NCI-H1105 (cell line): ENCODE results near the gene WFDC2.
A peak's percentile ranks its signal among the peaks of the same experiment; 100 is the strongest.
"Not testable (repeated sequence)": the region's sequence is repeated elsewhere in the genome, so short reads cannot be mapped to it uniquely, and the experiment has no call there.

Source experiments
- DNase-seq: peaks from one replicate; lab custom pipeline; 2025; lab: John Stamatoyannopoulos, UW

Gene WFDC2

GRCh38 chr20:45452238-45452637 lies 17.3 kb upstream of the WFDC2 start:
- no peak for DNase-seq

- no peak for DNase-seq
Observed at GRCh38 chr20:45452772-45453691, 16.5 kb upstream of the WFDC2 start.

GRCh38 chr20:45456632-45457031 lies 12.9 kb upstream of the WFDC2 start:
- DNase-seq = peak; percentile 29

GRCh38 chr20:45459606-45460005 lies 9.9 kb upstream of the WFDC2 start:
- no peak for DNase-seq

GRCh38 chr20:45461225-45461624 lies 8.3 kb upstream of the WFDC2 start:
- no peak for DNase-seq

GRCh38 chr20:45462711-45463509 lies 6.6 kb upstream of the WFDC2 start:
- no peak for DNase-seq

- no peak for DNase-seq
Observed at GRCh38 chr20:45463709-45464108, 5.8 kb upstream of the WFDC2 start.

GRCh38 chr20:45465491-45466266 lies 3.9 kb upstream of the WFDC2 start:
- no peak for DNase-seq

GRCh38 chr20:45467172-45467571 lies 2.4 kb upstream of the WFDC2 start:
- no peak for DNase-seq

- no peak for DNase-seq
Observed at GRCh38 chr20:45467861-45468260, 1.7 kb upstream of the WFDC2 start.

GRCh38 chr20:45470262-45470931 lies 844 bp downstream of the WFDC2 start:
- DNase-seq = peak; percentile 81

- DNase-seq = no peak
Observed at GRCh38 chr20:45470937-45471336, 1.4 kb downstream of the WFDC2 start.

- not testable (repeated sequence) for DNase-seq
Observed at GRCh38 chr20:45472286-45472685, 2.7 kb downstream of the WFDC2 start.

- DNase-seq = not testable (repeated sequence)
Observed at GRCh38 chr20:45477530-45478148, 8.1 kb downstream of the WFDC2 start.

GRCh38 chr20:45479822-45480221 lies 10.3 kb downstream of the WFDC2 start:
- DNase-seq = no peak

GRCh38 chr20:45484676-45485075 lies 15.1 kb downstream of the WFDC2 start:
- DNase-seq = no peak

- no peak for DNase-seq
Observed at GRCh38 chr20:45485388-45485787, 15.8 kb downstream of the WFDC2 start.

GRCh38 chr20:45487231-45487635 lies 17.7 kb downstream of the WFDC2 start:
- no peak for DNase-seq

- no peak for DNase-seq
Observed at GRCh38 chr20:45489083-45489531, 19.6 kb downstream of the WFDC2 start.

- DNase-seq = no peak
Observed at GRCh38 chr20:45495501-45495941, 26.0 kb downstream of the WFDC2 start.

- no peak for DNase-seq
Observed at GRCh38 chr20:45496166-45496565, 26.6 kb downstream of the WFDC2 start.
